ENCODE measurements around the gene PRH1.

DNA sequence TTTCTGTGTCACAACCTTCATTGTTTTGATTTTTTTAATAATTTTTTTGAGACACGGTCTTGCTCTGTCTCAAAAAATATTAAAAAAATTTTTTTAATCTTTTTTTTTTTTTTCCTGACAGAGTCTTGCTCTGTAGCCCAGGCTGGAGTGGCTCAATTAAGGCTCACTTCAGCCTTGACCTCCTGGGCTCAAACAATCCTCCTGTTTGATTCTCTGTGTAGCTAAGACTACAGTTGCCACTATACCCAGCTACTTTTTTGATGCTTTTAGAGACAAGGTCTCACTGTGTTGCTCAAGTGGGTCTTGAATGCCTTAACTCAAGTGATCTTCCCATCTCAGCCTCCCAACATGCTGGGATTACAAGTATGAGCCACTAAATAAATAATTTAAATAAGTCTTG, 35.8 kb upstream of the PRH1 start:
- TF ChIP-seq, protein P1, sequence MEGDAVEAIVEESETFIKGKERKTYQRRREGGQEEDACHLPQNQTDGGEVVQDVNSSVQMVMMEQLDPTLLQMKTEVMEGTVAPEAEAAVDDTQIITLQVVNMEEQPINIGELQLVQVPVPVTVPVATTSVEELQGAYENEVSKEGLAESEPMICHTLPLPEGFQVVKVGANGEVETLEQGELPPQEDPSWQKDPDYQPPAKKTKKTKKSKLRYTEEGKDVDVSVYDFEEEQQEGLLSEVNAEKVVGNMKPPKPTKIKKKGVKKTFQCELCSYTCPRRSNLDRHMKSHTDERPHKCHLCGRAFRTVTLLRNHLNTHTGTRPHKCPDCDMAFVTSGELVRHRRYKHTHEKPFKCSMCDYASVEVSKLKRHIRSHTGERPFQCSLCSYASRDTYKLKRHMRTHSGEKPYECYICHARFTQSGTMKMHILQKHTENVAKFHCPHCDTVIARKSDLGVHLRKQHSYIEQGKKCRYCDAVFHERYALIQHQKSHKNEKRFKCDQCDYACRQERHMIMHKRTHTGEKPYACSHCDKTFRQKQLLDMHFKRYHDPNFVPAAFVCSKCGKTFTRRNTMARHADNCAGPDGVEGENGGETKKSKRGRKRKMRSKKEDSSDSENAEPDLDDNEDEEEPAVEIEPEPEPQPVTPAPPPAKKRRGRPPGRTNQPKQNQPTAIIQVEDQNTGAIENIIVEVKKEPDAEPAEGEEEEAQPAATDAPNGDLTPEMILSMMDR (conservative IDR thresholded peaks at IDR 0.05; ENCODE audit: low read depth, low read length) = no peak
- no peak for TF ChIP-seq EZH2phosphoT487 (IDR thresholded peaks at IDR 0.05; ENCODE audit: borderline replicate concordance, low read length)
